H9 (cell line): ENCODE data around the gene TUBGCP6. TPM values are rescaled to one million over a fixed set of nuclear protein-coding genes. Genes with fewer than 3 reads are reported as not detected.

Experiments used
- DNase-seq: peaks from one replicate; pipeline ENCODE4 v3.0.0-alpha.2; 2017
- H2AFZ ChIP-seq: one replicate; pipeline ENCODE4 v1.6.1; 2013; ENCODE audit warnings: mild to moderate bottlenecking, low read length, control low read depth, moderate library complexity
- H2AK5ac ChIP-seq: 2 replicates; pipeline ENCODE4 v1.6.1; 2013; ENCODE audit warnings: low read length, control low read depth, mixed read lengths; ENCODE audit not compliant: insufficient read length
- H2BK120ac ChIP-seq: one replicate; pipeline ENCODE4 v1.6.1; 2013; ENCODE audit warnings: low read depth, mild to moderate bottlenecking, low read length, control low read depth, inconsistent platforms; ENCODE audit not compliant: poor library complexity, severe bottlenecking
- H2BK12ac ChIP-seq: 2 replicates; pipeline ENCODE4 v1.6.1; 2013; ENCODE audit warnings: low read length, control low read depth, mixed read lengths, low read depth; ENCODE audit not compliant: insufficient read length
- H2BK15ac ChIP-seq: 2 replicates; pipeline ENCODE4 v1.6.1; 2013; ENCODE audit warnings: low read depth, low read length, control low read depth
- H2BK20ac ChIP-seq: one replicate; pipeline ENCODE4 v1.6.1; 2013; ENCODE audit warnings: low read depth, mild to moderate bottlenecking, low read length, control low read depth, inconsistent platforms; ENCODE audit not compliant: poor library complexity, severe bottlenecking
- H2BK5ac ChIP-seq: 2 replicates; pipeline ENCODE4 v1.6.1; 2013; ENCODE audit warnings: low read length, control low read depth, mixed read lengths; ENCODE audit not compliant: insufficient read length
- H3K14ac ChIP-seq: 2 replicates; pipeline ENCODE4 v1.6.1; 2013; ENCODE audit warnings: low read length, control low read depth; ENCODE audit not compliant: insufficient read depth
- H3K18ac ChIP-seq: 2 replicates; pipeline ENCODE4 v1.6.1; 2013; ENCODE audit warnings: low read depth, mild to moderate bottlenecking, mixed read lengths, low read length, control low read depth; ENCODE audit not compliant: insufficient read length
- H3K23ac ChIP-seq: 2 replicates; pipeline ENCODE4 v1.6.1; 2013; ENCODE audit warnings: low read length, control low read depth, mixed read lengths, low read depth; ENCODE audit not compliant: insufficient read length
- H3K23me2 ChIP-seq: 2 replicates; pipeline ENCODE4 v1.6.1; 2013; ENCODE audit warnings: low read depth, mild to moderate bottlenecking, mixed read lengths, low read length, control low read depth; ENCODE audit not compliant: insufficient read length, poor library complexity, severe bottlenecking
- H3K27ac ChIP-seq: 2 replicates; pipeline ENCODE4 v1.5.1; 2013; ENCODE audit warnings: low read length, control low read depth, mixed read lengths, low read depth; ENCODE audit not compliant: insufficient read length
- H3K27me3 ChIP-seq: 2 replicates; pipeline ENCODE4 v1.6.1; 2013; ENCODE audit warnings: low read length, control low read depth, inconsistent platforms; ENCODE audit not compliant: insufficient read depth
- H3K4ac ChIP-seq: 2 replicates; pipeline ENCODE4 v1.6.1; 2013; ENCODE audit warnings: low read depth, mild to moderate bottlenecking, control low read depth, inconsistent platforms, low read length, moderate library complexity
- H3K4me1 ChIP-seq: 2 replicates; pipeline ENCODE4 v1.6.1; 2013; ENCODE audit warnings: low read length, control low read depth, inconsistent platforms; ENCODE audit not compliant: insufficient read depth
- H3K4me2 ChIP-seq: 2 replicates; pipeline ENCODE4 v1.6.1; 2013; ENCODE audit warnings: low read length, control low read depth, mixed read lengths; ENCODE audit not compliant: insufficient read length, insufficient read depth
- H3K56ac ChIP-seq: 2 replicates; pipeline ENCODE4 v1.6.1; 2013; ENCODE audit warnings: low read depth, mild to moderate bottlenecking, mixed read lengths, low read length, control low read depth; ENCODE audit not compliant: insufficient read length
- H3K79me1 ChIP-seq: 2 replicates; pipeline ENCODE4 v1.6.1; 2013; ENCODE audit warnings: low read depth, mild to moderate bottlenecking, moderate library complexity, low read length, control low read depth, inconsistent platforms; ENCODE audit not compliant: insufficient read depth, poor library complexity, severe bottlenecking
- H3K79me2 ChIP-seq: 2 replicates; pipeline ENCODE4 v1.6.1; 2013; ENCODE audit warnings: low read length, control low read depth, inconsistent platforms; ENCODE audit not compliant: insufficient read depth
- H3K9ac ChIP-seq: 2 replicates; pipeline ENCODE4 v1.6.1; 2013; ENCODE audit warnings: low read length, control low read depth, mixed read lengths; ENCODE audit not compliant: insufficient read length; ENCODE audit errors: extremely low read depth
- H3K9me3 ChIP-seq: one replicate; pipeline ENCODE4 v1.6.1; 2013; ENCODE audit warnings: low read depth, low read length, inconsistent platforms; ENCODE audit not compliant: control insufficient read depth
- H3T11ph ChIP-seq: one replicate; pipeline ENCODE4 v1.6.1; 2013; ENCODE audit warnings: mild to moderate bottlenecking, low read length, control low read depth, inconsistent platforms
- H4K20me1 ChIP-seq: one replicate; pipeline ENCODE4 v1.6.1; 2013; ENCODE audit not compliant: control insufficient read depth, insufficient read length, insufficient read depth
- H4K5ac ChIP-seq: 2 replicates; pipeline ENCODE4 v1.6.1; 2013; ENCODE audit warnings: low read depth, mild to moderate bottlenecking, mixed read lengths, low read length, control low read depth; ENCODE audit not compliant: insufficient read length
- H4K8ac ChIP-seq: replicated peaks from 2 replicates; pipeline ENCODE4 v1.6.1; 2013; ENCODE audit warnings: low read length, control low read depth, mixed read lengths, low read depth; ENCODE audit not compliant: insufficient read length
- H4K91ac ChIP-seq: 2 replicates; pipeline ENCODE4 v1.6.1; 2013; ENCODE audit warnings: low read depth, mild to moderate bottlenecking, moderate library complexity, mixed read lengths, low read length, control low read depth; ENCODE audit not compliant: insufficient read length
- H3K27ac Mint-ChIP-seq, 3 experiments: 2 replicates in 2 of 3; 3 replicates in 1 of 3; pipeline ENCODE4 v1.8.0; 2020 to 2021; ENCODE audit warnings: mixed read lengths in 3 of 3, mild to moderate bottlenecking in 1 of 3, moderate library complexity in 1 of 3
- H3K27me3 Mint-ChIP-seq: 2 replicates; pipeline ENCODE4 v1.8.0; 2021; ENCODE audit warnings: low read depth, mild to moderate bottlenecking, moderate library complexity, mixed read lengths
- H3K36me3 Mint-ChIP-seq, 3 experiments: 2 replicates in 2 of 3; 3 replicates in 1 of 3; pipeline ENCODE4 v1.8.0; 2020 to 2021; ENCODE audit warnings: low read depth in 3 of 3, mixed read lengths in 3 of 3; ENCODE audit not compliant: insufficient read depth in 1 of 3
- H3K4me1 Mint-ChIP-seq, 2 experiments: 2 replicates each; pipeline ENCODE4 v1.8.0; 2020; ENCODE audit warnings: mixed read lengths in 2 of 2
- H3K4me3 Mint-ChIP-seq, 2 experiments: 2 replicates in 1 of 2; 3 replicates in 1 of 2; pipeline ENCODE4 v1.8.0; 2020 to 2021; ENCODE audit warnings: mild to moderate bottlenecking in 2 of 2, mixed read lengths in 2 of 2, moderate library complexity in 1 of 2
- H3K9me3 Mint-ChIP-seq, 2 experiments: 2 replicates in 1 of 2; 3 replicates in 1 of 2; pipeline ENCODE4 v1.8.0; 2020; ENCODE audit warnings: mild to moderate bottlenecking in 2 of 2, mixed read lengths in 2 of 2, moderate library complexity in 1 of 2
- WGBS: extraction: QIAGEN DNeasy Blood & Tissue Kit; methylation state at CpG from one replicate; pipeline ENCODE4 v1.1.7; 2013; ENCODE audit warnings: missing lambda C conversion rate, low lambda C conversion rate, mixed read lengths; ENCODE audit not compliant: insufficient read length; ENCODE audit errors: extremely low coverage; 5-methylcytosine and 5-hydroxymethylcytosine counted together
- total RNA-seq: library from RNA; stranded (reverse); gene quantifications from 2 replicates; pipeline ENCODE4 v1.2.1, GENCODE V29; 2021
- TF ChIP-seq, protein P1 (sequence below): fragments of 200-600 bp; sonication (generic); conservative IDR thresholded peaks from 3 replicates; pipeline ENCODE4 v1.8.0; 2021; ENCODE audit warnings: antibody characterized with exemption, mild to moderate bottlenecking

TUBGCP6 gene
- total RNA-seq, 1 experiment from 2014 or later, result 29.0 TPM

DNA sequence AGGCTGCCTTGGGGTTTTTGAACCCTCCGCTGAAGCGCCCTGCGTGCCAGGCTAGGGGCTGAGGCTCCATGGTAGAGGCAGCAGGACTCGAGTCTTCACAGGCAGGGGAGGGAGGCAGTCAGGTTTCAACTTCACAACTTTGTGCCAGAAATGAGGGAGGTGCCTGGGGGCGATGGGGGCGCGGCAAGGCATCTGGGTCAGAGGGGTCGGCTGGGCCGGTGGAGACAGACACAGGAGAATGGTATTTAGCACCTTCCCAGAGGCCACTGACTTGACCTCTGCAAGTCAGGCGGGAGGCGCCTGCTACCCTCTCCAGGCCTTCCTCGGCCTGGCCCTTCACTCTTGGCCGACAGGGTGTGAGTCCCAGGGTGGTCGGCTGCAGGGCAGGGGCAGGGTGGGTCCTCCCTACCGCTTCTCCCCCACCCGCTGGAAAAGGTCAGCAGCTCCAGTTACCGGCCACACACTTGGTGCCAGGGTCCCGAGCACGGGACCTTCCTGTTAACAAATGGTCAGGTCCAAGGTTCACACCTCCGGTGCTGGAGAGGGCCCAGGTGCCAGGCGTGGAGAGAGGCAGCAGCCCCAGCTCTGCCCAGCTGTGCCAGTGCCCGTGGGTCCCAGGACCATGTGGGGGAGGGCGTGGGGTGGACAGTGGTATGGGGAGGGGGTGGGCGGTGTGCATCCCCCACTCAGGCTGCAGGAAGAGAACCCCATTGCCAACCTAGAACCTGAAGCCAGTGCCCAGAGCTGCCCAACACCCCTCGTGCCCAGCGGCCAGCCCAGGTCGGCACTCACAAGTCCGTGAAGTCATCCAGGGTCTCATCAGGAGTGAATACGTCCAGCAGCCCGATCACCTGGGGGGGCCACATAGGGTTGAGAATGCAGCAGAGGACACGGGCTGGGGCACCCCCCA lies 12.9 kb upstream of the TUBGCP6 start:
- H4K20me1 ChIP-seq, result no peaks in the 10 kb centered on the region

More for the DNA sequence above, 12.9 kb upstream of the TUBGCP6 start:
- TF ChIP-seq, protein P1, sequence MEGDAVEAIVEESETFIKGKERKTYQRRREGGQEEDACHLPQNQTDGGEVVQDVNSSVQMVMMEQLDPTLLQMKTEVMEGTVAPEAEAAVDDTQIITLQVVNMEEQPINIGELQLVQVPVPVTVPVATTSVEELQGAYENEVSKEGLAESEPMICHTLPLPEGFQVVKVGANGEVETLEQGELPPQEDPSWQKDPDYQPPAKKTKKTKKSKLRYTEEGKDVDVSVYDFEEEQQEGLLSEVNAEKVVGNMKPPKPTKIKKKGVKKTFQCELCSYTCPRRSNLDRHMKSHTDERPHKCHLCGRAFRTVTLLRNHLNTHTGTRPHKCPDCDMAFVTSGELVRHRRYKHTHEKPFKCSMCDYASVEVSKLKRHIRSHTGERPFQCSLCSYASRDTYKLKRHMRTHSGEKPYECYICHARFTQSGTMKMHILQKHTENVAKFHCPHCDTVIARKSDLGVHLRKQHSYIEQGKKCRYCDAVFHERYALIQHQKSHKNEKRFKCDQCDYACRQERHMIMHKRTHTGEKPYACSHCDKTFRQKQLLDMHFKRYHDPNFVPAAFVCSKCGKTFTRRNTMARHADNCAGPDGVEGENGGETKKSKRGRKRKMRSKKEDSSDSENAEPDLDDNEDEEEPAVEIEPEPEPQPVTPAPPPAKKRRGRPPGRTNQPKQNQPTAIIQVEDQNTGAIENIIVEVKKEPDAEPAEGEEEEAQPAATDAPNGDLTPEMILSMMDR, result no peak
- H3K9me3 Mint-ChIP-seq, result no peaks in the 10 kb centered on the region; a peak in 1 of 5 replicates
- peaks cover 6 to 8% of the 10 kb centered on the region in 2 experiments for H3K4me1 Mint-ChIP-seq
- H3K36me3 Mint-ChIP-seq, result peaks cover 0 to 3% (median 0%) of the 10 kb centered on the region in 3 experiments; a peak in 2 of 7 replicates
- Histone ChIP-seq H2AK5ac (no peak overlapping the region), H3K18ac (no peak overlapping the region), H3K79me1 (no peaks in the 10 kb centered on the region), H3K4ac (no peak overlapping the region), H3K9ac (no peak overlapping the region), H3K27me3 (no peaks in the 10 kb centered on the region), H3K9me3 (no peaks in the 10 kb centered on the region), H3K79me2 (no peaks in the 10 kb centered on the region), H4K8ac (no peak overlapping the region), H4K5ac (no peak overlapping the region), H3K4me1 (no peaks in the 10 kb centered on the region), H2AFZ (no peak overlapping the region), H2BK12ac (no peak overlapping the region), H3K23ac (no peak overlapping the region), H3K23me2 (peaks cover 8% of the 10 kb centered on the region), H3T11ph (no peak overlapping the region), H3K4me2 (no peak overlapping the region), H3K56ac (no peak overlapping the region), H2BK5ac (no peak overlapping the region), H2BK20ac (no peak overlapping the region), H3K14ac (no peak overlapping the region; the same call in 1 of the 2 replicates), H2BK120ac (no peak overlapping the region), H3K27ac (no peak overlapping the region), H4K91ac (no peak overlapping the region), H2BK15ac (no peak overlapping the region)
- H3K27me3 Mint-ChIP-seq, result peaks cover 23% of the 10 kb centered on the region
- H3K27ac Mint-ChIP-seq, result no peak overlapping the region
- WGBS, result no CpG with 5 or more reads among the region's 31 CpGs
- no peak for DNase-seq
- H3K4me3 Mint-ChIP-seq, result no peak overlapping the region
